Measurements from ENCODE around the gene PTPRC.

PTPRC gene

DNA sequence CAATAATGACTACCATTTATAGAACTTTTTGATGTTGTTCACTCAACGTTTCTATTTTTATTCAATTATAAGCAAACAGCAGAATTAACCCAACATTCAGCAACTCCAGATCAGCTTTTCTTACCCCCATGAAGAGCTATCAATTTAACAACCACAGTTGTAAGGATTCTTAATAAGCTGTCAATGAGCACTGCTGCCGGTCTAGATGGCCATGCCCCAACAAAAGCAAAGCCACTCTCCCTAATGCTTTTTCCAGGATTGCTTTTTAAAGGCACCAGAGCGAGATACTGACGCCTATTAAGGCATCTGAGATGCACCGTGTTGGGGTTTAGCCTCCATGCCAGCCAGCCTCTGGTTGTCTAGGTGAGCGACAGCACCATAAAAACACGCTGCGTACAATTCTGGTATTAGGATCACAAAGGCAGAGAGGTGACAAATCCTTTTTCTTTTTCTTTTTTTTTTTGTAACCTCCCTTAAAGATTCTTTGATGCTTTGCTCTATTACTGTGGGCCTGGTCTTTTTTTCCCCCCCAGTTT lies 39.5 kb downstream of the PTPRC start:
- no peak for DNase-seq

GRCh38 chr1:198678901-198679329 lies 40.1 kb downstream of the PTPRC start:
- no peak for DNase-seq

GRCh38 chr1:198679535-198680173 lies 40.8 kb downstream of the PTPRC start:
- DNase-seq, result no peak

- no peak for DNase-seq
Measured at GRCh38 chr1:198680174-198680875, 41.5 kb downstream of the PTPRC start.

DNA sequence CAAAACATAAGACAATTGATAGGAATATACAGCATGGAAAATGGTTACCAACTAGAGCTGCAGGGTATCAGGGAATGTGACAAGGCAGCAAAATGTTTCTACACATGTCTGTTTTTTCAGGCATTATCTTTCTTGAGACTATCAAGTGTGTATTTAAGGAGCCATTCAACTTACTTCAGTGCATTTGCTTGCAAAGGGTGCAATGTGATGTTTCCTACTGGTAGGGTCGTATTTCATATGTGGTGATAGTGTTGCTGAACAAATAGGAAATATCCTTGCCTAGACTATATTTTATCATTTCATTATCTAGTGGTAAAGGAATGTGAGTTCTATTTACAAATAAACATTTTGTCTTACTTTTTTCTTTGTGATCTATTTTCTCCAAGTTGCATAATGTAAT lies 42.4 kb downstream of the PTPRC start:
- no peak for DNase-seq

GRCh38 chr1:198681831-198682759 lies 43.3 kb downstream of the PTPRC start:
- DNase-seq, result peak; percentile 60

DNA sequence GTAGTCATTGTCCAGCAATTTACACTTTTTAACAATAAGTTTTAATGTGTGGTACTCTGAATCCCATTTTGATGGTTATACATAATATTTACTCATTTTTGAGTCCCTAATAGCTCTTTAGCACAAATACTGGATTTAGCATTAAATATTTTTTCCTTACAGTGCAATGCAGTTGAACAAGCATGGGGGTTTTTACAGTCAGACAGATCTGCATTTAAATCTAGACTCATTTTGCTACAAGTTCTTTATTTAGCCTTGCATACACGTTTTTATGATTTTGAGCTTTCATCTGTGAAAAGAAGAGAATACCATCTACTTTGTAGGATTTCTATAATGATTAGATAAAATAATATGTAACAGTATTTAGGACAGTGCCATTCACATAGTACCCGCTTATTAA lies 44.0 kb downstream of the PTPRC start:
- DNase-seq, result no peak

GRCh38 chr1:198683449-198683848 lies 44.6 kb downstream of the PTPRC start:
- no peak for DNase-seq

DNA sequence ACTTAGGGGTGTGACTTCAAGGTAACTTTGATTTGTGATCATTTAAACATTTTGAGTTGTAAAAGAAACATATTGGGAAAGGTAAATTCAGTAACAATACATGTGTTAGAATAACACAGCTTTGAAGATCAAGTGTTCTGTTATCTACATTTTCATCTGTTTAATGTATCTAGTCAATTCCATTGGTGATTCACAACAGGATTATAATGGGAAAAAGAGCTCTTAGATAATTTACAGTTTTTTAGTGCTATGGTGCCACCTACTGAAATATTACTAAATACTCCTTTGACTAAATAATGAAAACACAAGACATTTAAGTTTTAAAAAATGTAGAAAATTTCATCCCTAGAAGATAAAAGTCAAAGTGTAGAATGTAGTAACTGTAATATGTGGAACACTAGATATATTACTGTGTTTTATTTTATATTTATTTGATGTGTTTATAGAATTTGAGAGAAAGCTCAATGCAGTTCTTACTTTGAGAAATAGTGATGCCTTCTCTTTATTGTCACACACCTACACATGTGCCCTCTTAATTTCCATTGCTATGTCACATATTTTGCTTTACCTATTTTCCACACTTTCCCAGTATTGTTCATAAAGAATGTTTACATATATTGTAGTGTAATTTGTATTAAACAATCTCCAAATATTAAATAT lies 47.4 kb downstream of the PTPRC start:
- no peak for DNase-seq

GRCh38 chr1:198687429-198687828 lies 48.6 kb downstream of the PTPRC start:
- DNase-seq, result no peak

- no peak for DNase-seq
Measured at GRCh38 chr1:198691063-198691462, 52.2 kb downstream of the PTPRC start.

DNA sequence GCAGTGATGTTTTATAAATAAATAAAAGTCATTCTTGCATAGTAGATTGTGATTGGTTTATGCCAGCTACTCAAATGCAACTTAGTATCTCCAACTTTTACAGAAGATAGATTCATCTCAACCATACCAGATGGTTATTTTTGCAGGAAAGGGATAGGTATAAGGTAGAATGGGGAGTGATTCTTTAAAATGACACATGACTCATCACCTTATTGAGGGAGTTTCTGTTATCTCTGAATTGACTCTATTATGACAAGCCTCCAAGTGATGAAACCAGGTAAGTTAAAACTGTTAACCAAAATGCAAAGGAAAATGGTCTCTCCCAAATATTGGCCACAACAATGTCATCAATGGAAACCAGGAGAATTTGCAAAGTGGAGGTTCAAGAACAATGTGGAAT lies 54.5 kb downstream of the PTPRC start:
- DNase-seq, result no peak

GRCh38 chr1:198694542-198694941 lies 55.7 kb downstream of the PTPRC start:
- no peak for DNase-seq

DNA sequence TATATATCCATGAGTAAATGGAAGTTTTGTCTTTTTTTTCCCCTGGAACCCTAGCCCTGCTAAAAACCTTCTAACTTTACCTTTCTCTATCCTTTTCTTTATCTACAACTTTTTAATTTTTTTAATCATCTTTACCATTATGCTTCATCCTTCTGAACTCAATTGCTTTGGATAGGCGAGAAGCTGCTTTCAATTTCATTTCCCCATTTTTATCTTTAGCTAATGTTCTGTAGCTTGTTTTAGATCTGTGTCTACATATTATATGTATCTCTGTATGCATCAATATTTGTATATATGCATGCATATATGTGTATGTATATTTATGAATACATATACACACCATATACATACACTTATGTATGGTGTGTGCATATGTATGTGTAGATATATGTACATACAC lies 57.4 kb downstream of the PTPRC start:
- no peak for DNase-seq

- DNase-seq, result peak; percentile 40
Measured at GRCh38 chr1:198699167-198700015, 60.6 kb downstream of the PTPRC start.

- DNase-seq, result no peak
Measured at GRCh38 chr1:198700016-198700392, 61.2 kb downstream of the PTPRC start.

GRCh38 chr1:198700396-198700795 lies 61.6 kb downstream of the PTPRC start:
- no peak for DNase-seq

DNA sequence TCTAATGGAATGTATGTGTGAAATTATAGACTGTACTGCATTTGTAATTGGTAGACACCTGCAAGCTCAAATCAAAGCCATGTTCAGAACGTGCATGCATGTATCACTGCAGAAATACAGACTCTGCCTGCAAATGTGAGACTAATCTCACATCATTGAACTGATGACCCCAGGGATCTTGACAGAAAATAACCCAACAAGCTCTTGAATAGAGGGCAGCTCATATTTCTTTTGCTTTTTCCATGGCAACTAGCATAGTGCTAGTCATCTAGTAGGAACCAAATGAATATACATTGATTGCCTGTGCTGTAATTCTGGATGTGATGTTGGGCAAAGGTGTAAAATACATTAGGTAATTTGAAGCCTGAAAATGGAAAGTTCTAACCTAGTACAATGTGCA lies 62.4 kb downstream of the PTPRC start:
- DNase-seq, result no peak

- no peak for DNase-seq
Measured at GRCh38 chr1:198701766-198702539, 63.1 kb downstream of the PTPRC start.

DNA sequence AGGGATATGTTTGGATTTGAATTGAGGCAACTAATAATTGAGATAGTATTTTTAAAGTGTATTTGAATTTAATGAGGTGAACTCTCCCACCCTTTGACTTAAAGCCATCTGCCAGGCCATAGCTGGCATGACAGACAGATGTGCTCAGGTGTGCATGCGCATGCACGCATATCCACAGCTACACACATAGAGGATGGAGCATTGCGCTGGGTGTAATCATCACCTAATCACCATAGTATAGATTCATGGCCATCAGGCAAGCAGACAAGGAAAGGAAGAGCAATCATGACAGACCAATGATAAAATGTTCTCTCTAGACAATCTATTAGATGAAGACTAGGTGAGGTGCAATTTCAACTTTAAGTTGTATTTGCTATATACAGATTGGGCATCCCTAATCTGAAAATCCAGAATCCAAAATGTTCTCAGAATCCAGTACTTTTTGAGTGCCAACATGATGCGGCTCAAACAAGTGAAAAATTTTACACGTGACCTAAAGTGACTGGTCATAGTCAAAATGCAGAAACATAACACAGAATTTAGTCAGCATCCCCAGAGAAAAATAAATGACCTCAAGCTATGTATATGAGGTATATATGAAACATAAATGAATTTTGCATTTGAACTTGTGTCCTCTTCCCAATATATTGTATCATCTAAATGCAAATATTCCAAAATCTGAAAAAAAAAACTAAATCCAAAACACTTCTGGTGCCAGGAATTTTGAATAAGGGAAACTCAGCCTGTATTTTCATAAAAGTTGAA lies 70.1 kb downstream of the PTPRC start:
- no peak for DNase-seq

Measured in right hindlimb (tissue), 1 donor.